ENCODE data around the gene PDGFD. TPM values are rescaled to one million over a fixed set of nuclear protein-coding genes. Genes with fewer than 3 reads are reported as not detected.

PDGFD gene
- total RNA-seq, 1 experiment from 2014 or later, result 1.7 TPM

DNA sequence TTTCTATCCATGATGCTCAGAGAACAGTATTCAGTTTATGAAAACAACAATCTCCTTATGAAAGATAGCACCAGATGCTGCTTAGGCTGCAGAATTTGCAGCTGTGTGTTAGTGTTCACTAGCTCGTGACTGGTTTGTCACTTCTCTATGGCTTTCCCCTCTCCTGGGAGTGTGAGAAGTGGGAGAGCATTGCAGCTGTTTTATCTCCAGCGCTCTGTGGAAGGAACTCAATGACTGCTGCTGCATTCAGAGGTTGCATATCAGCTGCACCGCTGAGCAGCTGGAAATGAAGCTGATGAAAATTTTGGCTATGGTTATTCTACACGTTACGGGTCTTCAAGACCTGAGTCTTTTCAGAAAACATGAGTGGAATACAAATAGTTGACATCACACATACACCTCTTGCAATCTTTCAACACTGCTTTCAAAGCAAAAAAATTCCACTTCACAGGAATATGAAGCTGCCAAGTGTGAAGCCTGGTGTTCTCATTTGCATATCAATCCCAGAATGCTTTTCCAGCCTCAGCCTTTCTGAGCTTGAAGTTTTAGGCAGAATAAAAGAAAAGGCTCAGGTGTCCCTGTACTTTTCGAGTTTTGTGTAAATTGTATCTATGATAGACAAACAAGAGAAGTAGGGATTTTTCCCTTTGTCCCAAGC is 276.8 kb downstream of the PDGFD start:
- no peak overlapping the region for H2AK5ac ChIP-seq (ENCODE audit: insufficient read length, low read length)
- Mint-ChIP-seq H3K27me3 (ENCODE audit: low read depth) (no peaks in the 10 kb centered on the region), H3K36me3 (ENCODE audit: insufficient read depth in 1 of 3, low read depth in 3 of 3) (no peaks in the 10 kb centered on the region; a peak in 1 of 7 replicates), H3K9me3 (no peaks in the 10 kb centered on the region; a peak in 1 of 5 replicates), H3K27ac (no peak overlapping the region), H3K4me3 (no peak overlapping the region), H3K4me1 (no peaks in the 10 kb centered on the region)
- no peaks in the 10 kb centered on the region for H3K79me2 ChIP-seq (ENCODE audit: insufficient read depth, low read length)
- no peak overlapping the region for H2BK20ac ChIP-seq (ENCODE audit: low read depth, low read length, poor library complexity, severe bottlenecking)
- H3K27me3 ChIP-seq (ENCODE audit: insufficient read depth, low read length), result no peaks in the 10 kb centered on the region
- no peaks in the 10 kb centered on the region for H3K79me1 ChIP-seq (ENCODE audit: insufficient read depth, low read depth, low read length, poor library complexity, severe bottlenecking)
- H2BK120ac ChIP-seq (ENCODE audit: low read depth, low read length, poor library complexity, severe bottlenecking), result no peak overlapping the region
- H3K9me3 ChIP-seq (ENCODE audit: control insufficient read depth, low read depth, low read length), result no peaks in the 10 kb centered on the region
- no peak overlapping the region for H3K14ac ChIP-seq (ENCODE audit: insufficient read depth, low read length)
- H3K23ac ChIP-seq (ENCODE audit: insufficient read length, low read depth, low read length), result no peak overlapping the region
- no peak overlapping the region for H2AFZ ChIP-seq (ENCODE audit: low read length)
- no peaks in the 10 kb centered on the region for H4K20me1 ChIP-seq (ENCODE audit: control insufficient read depth, insufficient read depth, insufficient read length)
- no peaks in the 10 kb centered on the region; the same call in 1 of the 2 replicates for H3K4me1 ChIP-seq (ENCODE audit: insufficient read depth, low read length)
- H3K27ac ChIP-seq (ENCODE audit: insufficient read length, low read depth, low read length), result no peak overlapping the region
- H2BK15ac ChIP-seq (ENCODE audit: low read depth, low read length), result no peak overlapping the region
- no peak for DNase-seq
- TF ChIP-seq, protein P1, sequence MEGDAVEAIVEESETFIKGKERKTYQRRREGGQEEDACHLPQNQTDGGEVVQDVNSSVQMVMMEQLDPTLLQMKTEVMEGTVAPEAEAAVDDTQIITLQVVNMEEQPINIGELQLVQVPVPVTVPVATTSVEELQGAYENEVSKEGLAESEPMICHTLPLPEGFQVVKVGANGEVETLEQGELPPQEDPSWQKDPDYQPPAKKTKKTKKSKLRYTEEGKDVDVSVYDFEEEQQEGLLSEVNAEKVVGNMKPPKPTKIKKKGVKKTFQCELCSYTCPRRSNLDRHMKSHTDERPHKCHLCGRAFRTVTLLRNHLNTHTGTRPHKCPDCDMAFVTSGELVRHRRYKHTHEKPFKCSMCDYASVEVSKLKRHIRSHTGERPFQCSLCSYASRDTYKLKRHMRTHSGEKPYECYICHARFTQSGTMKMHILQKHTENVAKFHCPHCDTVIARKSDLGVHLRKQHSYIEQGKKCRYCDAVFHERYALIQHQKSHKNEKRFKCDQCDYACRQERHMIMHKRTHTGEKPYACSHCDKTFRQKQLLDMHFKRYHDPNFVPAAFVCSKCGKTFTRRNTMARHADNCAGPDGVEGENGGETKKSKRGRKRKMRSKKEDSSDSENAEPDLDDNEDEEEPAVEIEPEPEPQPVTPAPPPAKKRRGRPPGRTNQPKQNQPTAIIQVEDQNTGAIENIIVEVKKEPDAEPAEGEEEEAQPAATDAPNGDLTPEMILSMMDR (conservative IDR thresholded peaks at IDR 0.05), result no peak
- no peak overlapping the region for H4K8ac ChIP-seq (replicated peaks; ENCODE audit: insufficient read length, low read depth, low read length)
- H4K91ac ChIP-seq (ENCODE audit: insufficient read length, low read depth, low read length), result no peak overlapping the region
- no peaks in the 10 kb centered on the region for H3K23me2 ChIP-seq (ENCODE audit: insufficient read length, low read depth, low read length, poor library complexity, severe bottlenecking)
- WGBS (ENCODE audit: extremely low coverage, insufficient read length, low lambda C conversion rate), result no CpG with 5 or more reads among the region's 6 CpGs
- no peak overlapping the region for H2BK12ac ChIP-seq (ENCODE audit: insufficient read length, low read depth, low read length)
- no peak overlapping the region for H3K56ac ChIP-seq (ENCODE audit: insufficient read length, low read depth, low read length)
- H4K5ac ChIP-seq (ENCODE audit: insufficient read length, low read depth, low read length), result no peak overlapping the region
- H2BK5ac ChIP-seq (ENCODE audit: insufficient read length, low read length), result no peak overlapping the region
- H3T11ph ChIP-seq (ENCODE audit: low read length), result no peak overlapping the region
- H3K4me2 ChIP-seq (ENCODE audit: insufficient read depth, insufficient read length, low read length), result no peak overlapping the region
- no peak overlapping the region for H3K9ac ChIP-seq (ENCODE audit: extremely low read depth, insufficient read length, low read length)
- no peak overlapping the region for H3K4ac ChIP-seq (ENCODE audit: low read depth, low read length)
- no peak overlapping the region for H3K18ac ChIP-seq (ENCODE audit: insufficient read length, low read depth, low read length)
